HepG2 (cell line): ENCODE data around the gene AJM1. TPM values are rescaled to one million over a fixed set of nuclear protein-coding genes. Genes with fewer than 3 reads are reported as not detected.

Source experiments
- AGO1 ChIP-seq: fragments of 200-400 bp; formaldehyde crosslinking; IDR thresholded peaks from 2 replicates; pipeline ENCODE4 v1.6.1; 2017; ENCODE audit warnings: mild to moderate bottlenecking, low read depth, low read length, moderate library complexity; ENCODE audit not compliant: poor library complexity, severe bottlenecking
- DBP ChIP-seq: sonication (generic); formaldehyde crosslinking; IDR thresholded peaks from 2 replicates; pipeline ENCODE4 v1.4.0; 2020; ENCODE audit warnings: missing genetic modification reagents; ENCODE audit errors: not compliant biosample characterization
- FOXK1 ChIP-seq: sonication (generic); formaldehyde crosslinking; IDR thresholded peaks from 2 replicates; pipeline ENCODE4 v1.4.0; 2020; ENCODE audit warnings: low read depth, missing genetic modification reagents, borderline replicate concordance
- RELA ChIP-seq: sonication (generic); formaldehyde crosslinking; IDR thresholded peaks from 2 replicates; pipeline ENCODE4 v1.4.0; 2020; ENCODE audit warnings: missing genetic modification reagents
- ZBTB33 ChIP-seq: sonication (generic); formaldehyde crosslinking; IDR thresholded peaks from 2 replicates; pipeline ENCODE4 v1.4.0; 2020; ENCODE audit warnings: missing genetic modification reagents
- ZMYM3 ChIP-seq: sonication (generic); formaldehyde crosslinking; IDR thresholded peaks from 2 replicates; pipeline ENCODE4 v1.5.1; 2020; ENCODE audit warnings: mild to moderate bottlenecking, missing genetic modification reagents
- ZNF687 ChIP-seq: sonication (generic); formaldehyde crosslinking; IDR thresholded peaks from 2 replicates; pipeline ENCODE4 v1.5.1; 2020; ENCODE audit warnings: mild to moderate bottlenecking, missing genetic modification reagents, moderate library complexity
- ZNF788 ChIP-seq: sonication (generic); formaldehyde crosslinking; IDR thresholded peaks from 2 replicates; pipeline ENCODE4 v1.5.0; 2020; ENCODE audit warnings: mild to moderate bottlenecking, missing genetic modification reagents, borderline replicate concordance
- polyA plus RNA-seq, 8 experiments: library from polyadenylated mRNA; depleted of rRNA in 3 of 8; stranded (reverse) in 7 of 8; unstranded in 1 of 8; fragments of >200 nt; fragmentation: Illumina TruSeq in 4 of 8; extraction: Trizol in 4 of 8; gene quantifications; 2 replicates each; pipeline versions ENCODE4 v1.2.1 to v1.2.3, GENCODE V29; 2011 to 2016; ENCODE audit warnings: low read depth in 4 of 8, missing spikeins in 1 of 8, mixed read lengths in 1 of 8; ENCODE audit not compliant: insufficient read depth in 1 of 8
- total RNA-seq, 5 experiments: library from RNA; depleted of rRNA; stranded (reverse); fragments of >200 nt; fragmentation: Illumina TruSeq; extraction: Trizol; gene quantifications; 2 replicates each; pipeline ENCODE4 v1.2.3, GENCODE V29; 2016; ENCODE audit warnings: low read depth in 1 of 5

AJM1 gene
- total and polyA plus RNA-seq, 2 of the 13 experiments (the other 11 are each of a cell fraction or from before 2014, with no cell fraction given): 1.1 to 1.2 TPM

- peak; percentile 92 for TF ChIP-seq ZBTB33
- no peak for TF ChIP-seq ZMYM3
- no peak for TF ChIP-seq DBP
- TF ChIP-seq AGO1: peak; percentile 29
- no peak for TF ChIP-seq FOXK1 (CRISPR knock-in tag)
- peak; percentile 42 for TF ChIP-seq ZNF687 (CRISPR knock-in tag)
- no peak for TF ChIP-seq ZNF788
- TF ChIP-seq RELA: no peak
Measured at GRCh38 chr9:136856079-136856476, 13.8 kb downstream of the AJM1 start (continued).
